ENCODE data around the gene SPTLC2. TPM values are rescaled to one million over a fixed set of nuclear protein-coding genes. Genes with fewer than 3 reads are reported as not detected.

Gene SPTLC2
- total RNA-seq, 5 donors from 2014 or later (not counting 1 experiment from before 2014, with no cell fraction given), result 20.8 to 33.7 (median 26.2) TPM

- H3K4me3 Mint-ChIP-seq, result no peak overlapping the region
- peaks cover 3 to 11% (median 6%) of the 10 kb centered on the region in 3 donors for H3K4me1 Mint-ChIP-seq
- H3K9me3 Mint-ChIP-seq, result no peaks in the 10 kb centered on the region
- no peak for ATAC-seq (replicated peaks in 1 of 4)
- peak overlapping the region in 1 of 2 donors; percentile 28 for H3K27ac Mint-ChIP-seq
- H3K4me3 ChIP-seq (ENCODE audit: control insufficient read depth in 1 of 2, extremely low read depth in 1 of 2, low read length in 1 of 2), result no peak overlapping the region
- H3K4me1 ChIP-seq (ENCODE audit: control insufficient read depth in 1 of 2, extremely low read depth in 1 of 2, insufficient read depth in 2 of 2, low read length in 2 of 2), result no peaks in the 10 kb centered on the region
- peaks cover 0 to 30% of the 10 kb centered on the region in 2 donors for H3K36me3 ChIP-seq (ENCODE audit: control insufficient read depth in 2 of 2, extremely low read depth in 1 of 2, insufficient read depth in 1 of 2, low read length in 1 of 2)
- WGBS (ENCODE audit: insufficient coverage), result 100% methylated on average over 1 of the region's 1 CpG
- ChIA-PET CTCF (interaction anchor here in 1 of 2 donors (0.7 kb wide), 1 partner anchor 46 kb away, joined by 3 read pairs; no protein-coding TSS in a partner anchor), POLR2A (no interaction called here)
- no peak overlapping the region for H3K27ac ChIP-seq (ENCODE audit: low read length)
- DNase-seq, result no peak
- H3K27me3 Mint-ChIP-seq, result no peaks in the 10 kb centered on the region
- H3K9me3 ChIP-seq, result no peaks in the 10 kb centered on the region
- H3K36me3 Mint-ChIP-seq, result peaks cover 46% of the 10 kb centered on the region
- H3K27me3 ChIP-seq (replicated peaks in 1 of 2; ENCODE audit: control insufficient read depth in 2 of 2, extremely low read depth in 1 of 2, insufficient read depth in 2 of 2, low read length in 1 of 2), result no peaks in the 10 kb centered on the region
Measured at GRCh38 chr14:77565994-77566305, 50.5 kb downstream of the SPTLC2 start.

- WGBS (ENCODE audit: insufficient coverage), result 100% methylated on average over 1 of the region's 8 CpGs
- Histone ChIP-seq H3K27ac (ENCODE audit: low read length) (no peak overlapping the region), H3K9me3 (no peaks in the 10 kb centered on the region), H3K36me3 (ENCODE audit: control insufficient read depth in 2 of 2, extremely low read depth in 1 of 2, insufficient read depth in 1 of 2, low read length in 1 of 2) (peaks cover 0 to 34% of the 10 kb centered on the region in 2 donors), H3K4me1 (ENCODE audit: control insufficient read depth in 1 of 2, extremely low read depth in 1 of 2, insufficient read depth in 2 of 2, low read length in 2 of 2) (no peaks in the 10 kb centered on the region), H3K27me3 (replicated peaks in 1 of 2; ENCODE audit: control insufficient read depth in 2 of 2, extremely low read depth in 1 of 2, insufficient read depth in 2 of 2, low read length in 1 of 2) (no peaks in the 10 kb centered on the region), H3K4me3 (ENCODE audit: control insufficient read depth in 1 of 2, extremely low read depth in 1 of 2, low read length in 1 of 2) (no peak overlapping the region)
- DNase-seq (peak in 1 of 35 experiments; percentile 15), ATAC-seq (replicated peaks in 1 of 4) (no peak)
- Mint-ChIP-seq H3K4me3 (no peak overlapping the region), H3K27me3 (no peaks in the 10 kb centered on the region), H3K4me1 (peaks cover under 1 to 8% (median 3%) of the 10 kb centered on the region in 3 donors), H3K27ac (peak overlapping the region; percentile 16 to 35), H3K9me3 (no peaks in the 10 kb centered on the region), H3K36me3 (peaks cover 51% of the 10 kb centered on the region)
- CTCF ChIA-PET, result interaction anchor here (0.7 kb wide), 2 partner anchors 47 to 196 kb away, joined by 3 to 4 read pairs; partner anchors contain the start of gene SNW1 (in 1 of the 2)
- POLR2A ChIA-PET, result no interaction called here
Measured at GRCh38 chr14:77565289-77565993, 51.0 kb downstream of the SPTLC2 start.

GRCh38 chr14:77562681-77563080, 53.8 kb downstream of the SPTLC2 start:
- Mint-ChIP-seq H3K4me1 (peaks cover 0 to 8% (median 3%) of the 10 kb centered on the region in 3 donors), H3K4me3 (no peak overlapping the region), H3K27ac (peak overlapping the region in 1 of 2 donors; percentile 29), H3K27me3 (no peaks in the 10 kb centered on the region), H3K36me3 (peaks cover 45% of the 10 kb centered on the region), H3K9me3 (no peaks in the 10 kb centered on the region)
- DNase-seq (no peak), ATAC-seq (replicated peaks in 1 of 4) (no peak)
- H3K27ac ChIP-seq (ENCODE audit: low read length), result no peak overlapping the region
- no CpG with 5 or more reads among the region's 4 CpGs for WGBS (ENCODE audit: insufficient coverage)
- no peaks in the 10 kb centered on the region for H3K9me3 ChIP-seq
- peaks cover 2 to 43% of the 10 kb centered on the region in 2 donors for H3K36me3 ChIP-seq (ENCODE audit: control insufficient read depth in 2 of 2, extremely low read depth in 1 of 2, insufficient read depth in 1 of 2, low read length in 1 of 2)
- no peaks in the 10 kb centered on the region for H3K27me3 ChIP-seq (replicated peaks in 1 of 2; ENCODE audit: control insufficient read depth in 2 of 2, extremely low read depth in 1 of 2, insufficient read depth in 2 of 2, low read length in 1 of 2)
- ChIA-PET CTCF (no interaction called here), POLR2A (no interaction called here)
- H3K4me3 ChIP-seq (ENCODE audit: control insufficient read depth in 1 of 2, extremely low read depth in 1 of 2, low read length in 1 of 2), result no peak overlapping the region
- no peaks in the 10 kb centered on the region for H3K4me1 ChIP-seq (ENCODE audit: control insufficient read depth in 1 of 2, extremely low read depth in 1 of 2, insufficient read depth in 2 of 2, low read length in 2 of 2)

GRCh38 chr14:77561881-77562280, 54.6 kb downstream of the SPTLC2 start:
- Histone ChIP-seq H3K4me1 (ENCODE audit: control insufficient read depth in 1 of 2, extremely low read depth in 1 of 2, insufficient read depth in 2 of 2, low read length in 2 of 2) (peaks cover 0 to 2% of the 10 kb centered on the region in 2 experiments), H3K27me3 (replicated peaks in 1 of 2; ENCODE audit: control insufficient read depth in 2 of 2, extremely low read depth in 1 of 2, insufficient read depth in 2 of 2, low read length in 1 of 2) (no peaks in the 10 kb centered on the region), H3K4me3 (ENCODE audit: control insufficient read depth in 1 of 2, extremely low read depth in 1 of 2, low read length in 1 of 2) (no peak overlapping the region), H3K27ac (ENCODE audit: low read length) (no peak overlapping the region), H3K9me3 (no peaks in the 10 kb centered on the region), H3K36me3 (ENCODE audit: control insufficient read depth in 2 of 2, extremely low read depth in 1 of 2, insufficient read depth in 1 of 2, low read length in 1 of 2) (peaks cover 2 to 43% of the 10 kb centered on the region in 2 donors)
- POLR2A ChIA-PET, result no interaction called here
- H3K36me3 Mint-ChIP-seq, result peaks cover 44% of the 10 kb centered on the region
- H3K9me3 Mint-ChIP-seq, result no peaks in the 10 kb centered on the region
- ATAC-seq (replicated peaks in 1 of 4) (no peak), DNase-seq (no peak)
- CTCF ChIA-PET, result interaction anchor here in 1 of 2 donors (0.6 kb wide), 1 partner anchor 9 kb away, joined by 3 read pairs; no protein-coding TSS in a partner anchor
- H3K4me1 Mint-ChIP-seq, result peaks cover 0 to 13% (median 3%) of the 10 kb centered on the region in 3 donors
- H3K27me3 Mint-ChIP-seq, result no peaks in the 10 kb centered on the region
- H3K27ac Mint-ChIP-seq, result no peak overlapping the region
- no peak overlapping the region for H3K4me3 Mint-ChIP-seq
- no CpG with 5 or more reads among the region's 5 CpGs for WGBS (ENCODE audit: insufficient coverage)

- Histone ChIP-seq H3K4me1 (ENCODE audit: control insufficient read depth in 1 of 2, extremely low read depth in 1 of 2, insufficient read depth in 2 of 2, low read length in 2 of 2) (peaks cover 0 to 2% of the 10 kb centered on the region in 2 experiments), H3K36me3 (ENCODE audit: control insufficient read depth in 2 of 2, extremely low read depth in 1 of 2, insufficient read depth in 1 of 2, low read length in 1 of 2) (peaks cover 8 to 58% of the 10 kb centered on the region in 2 donors), H3K9me3 (no peaks in the 10 kb centered on the region), H3K27ac (ENCODE audit: low read length) (no peak overlapping the region), H3K4me3 (ENCODE audit: control insufficient read depth in 1 of 2, extremely low read depth in 1 of 2, low read length in 1 of 2) (no peak overlapping the region), H3K27me3 (replicated peaks in 1 of 2; ENCODE audit: control insufficient read depth in 2 of 2, extremely low read depth in 1 of 2, insufficient read depth in 2 of 2, low read length in 1 of 2) (no peaks in the 10 kb centered on the region)
- Mint-ChIP-seq H3K27ac (no peak overlapping the region), H3K4me3 (no peak overlapping the region), H3K36me3 (peaks cover 54% of the 10 kb centered on the region), H3K4me1 (peaks cover 0 to 11% (median 7%) of the 10 kb centered on the region in 3 donors), H3K9me3 (no peaks in the 10 kb centered on the region), H3K27me3 (no peaks in the 10 kb centered on the region)
- CTCF ChIA-PET, result interaction anchor here in 1 of 2 donors (0.7 kb wide), 1 partner anchor 93 kb away, joined by 3 read pairs; no protein-coding TSS in a partner anchor
- ATAC-seq (replicated peaks in 1 of 4) (no peak), DNase-seq (no peak)
- POLR2A ChIA-PET, result no interaction called here
- 88% methylated on average over 3 of the region's 6 CpGs for WGBS (ENCODE audit: insufficient coverage)
Measured at GRCh38 chr14:77559381-77559780, 57.1 kb downstream of the SPTLC2 start.

GRCh38 chr14:77557391-77557790, 59.0 kb downstream of the SPTLC2 start:
- Mint-ChIP-seq H3K4me1 (peaks cover 0 to 17% (median 15%) of the 10 kb centered on the region in 3 donors), H3K27me3 (no peaks in the 10 kb centered on the region), H3K27ac (peak overlapping the region in 1 of 2 donors; percentile 36), H3K4me3 (no peak overlapping the region), H3K9me3 (no peaks in the 10 kb centered on the region), H3K36me3 (peaks cover 49% of the 10 kb centered on the region)
- peaks cover 0 to 2% of the 10 kb centered on the region in 2 experiments for H3K4me1 ChIP-seq (ENCODE audit: control insufficient read depth in 1 of 2, extremely low read depth in 1 of 2, insufficient read depth in 2 of 2, low read length in 2 of 2)
- ChIA-PET CTCF (interaction anchor here in 1 of 2 donors (0.5 to 0.6 kb wide), 2 partner anchors 42 to 128 kb away, joined by 3 read pairs; no protein-coding TSS in a partner anchor), POLR2A (no interaction called here)
- peaks cover 8 to 55% of the 10 kb centered on the region in 2 donors for H3K36me3 ChIP-seq (ENCODE audit: control insufficient read depth in 2 of 2, extremely low read depth in 1 of 2, insufficient read depth in 1 of 2, low read length in 1 of 2)
- DNase-seq, result no peak
- H3K27me3 ChIP-seq (replicated peaks in 1 of 2; ENCODE audit: control insufficient read depth in 2 of 2, extremely low read depth in 1 of 2, insufficient read depth in 2 of 2, low read length in 1 of 2), result no peaks in the 10 kb centered on the region
- H3K9me3 ChIP-seq, result no peaks in the 10 kb centered on the region
- H3K4me3 ChIP-seq (ENCODE audit: control insufficient read depth in 1 of 2, extremely low read depth in 1 of 2, low read length in 1 of 2), result no peak overlapping the region
- no peak overlapping the region for H3K27ac ChIP-seq (ENCODE audit: low read length)
- 100% methylated on average over 1 of the region's 10 CpGs for WGBS (ENCODE audit: insufficient coverage)
- ATAC-seq (replicated peaks in 1 of 4), result no peak
